Measurements from ENCODE around the gene MSRB3. TPM values are rescaled to one million over a fixed set of nuclear protein-coding genes. Genes with fewer than 3 reads are reported as not detected.

The MSRB3 gene
- total and polyA plus RNA-seq, 9 donors, result 32.0 to 46.4 (median 41.0) TPM

- 90% methylated on average over 3 of the region's 3 CpGs for WGBS (ENCODE audit: insufficient coverage)
- no peak overlapping the region for H3K4me3 ChIP-seq (ENCODE audit: low read length)
- DNase-seq, result no peak
- no peaks in the 10 kb centered on the region for H3K9me3 ChIP-seq (replicated peaks; ENCODE audit: control insufficient read depth, low read depth, low read length)
- no peaks in the 10 kb centered on the region for H3K36me3 ChIP-seq (ENCODE audit: control insufficient read depth, insufficient read depth, low read length)
- H3K27ac ChIP-seq (ENCODE audit: low read length), result no peak overlapping the region
- no peaks in the 10 kb centered on the region for H3K27me3 ChIP-seq (ENCODE audit: control insufficient read depth, insufficient read depth, low read length)
- H3K4me1 ChIP-seq (ENCODE audit: control insufficient read depth, insufficient read depth, low read length), result peaks cover 21% of the 10 kb centered on the region
Observed at GRCh38 chr12:65511912-65512311, 233.4 kb downstream of the MSRB3 start.

Other genes starting within 250 kb of the MSRB3 start
- 12.8 TPM for gene WIF1, start 157.4 kb upstream of the MSRB3 start, total RNA-seq
- 10 to 100 TPM in 2 of 8 donors, 1 to 10 TPM in 5, under 1 TPM in 1; 0.82 to 14.9 (median 2.9) TPM for gene WIF1, start 157.4 kb upstream of the MSRB3 start, polyA plus RNA-seq (ENCODE audit: insufficient read depth in 1 of 8, insufficient read length in 8 of 8, low replicate concordance in 1 of 8)
- 21.7 TPM for gene LEMD3, start 109.1 kb upstream of the MSRB3 start, total RNA-seq
- gene LEMD3, start 109.1 kb upstream of the MSRB3 start, polyA plus RNA-seq (ENCODE audit: insufficient read depth in 1 of 8, insufficient read length in 8 of 8, low replicate concordance in 1 of 8), result 10 to 100 TPM; 16.8 to 22.5 (median 18.5) TPM

Data from muscle of leg (tissue), 11 donors.